ENCODE measurements around the gene DHTKD1.

DHTKD1 gene, protein sequence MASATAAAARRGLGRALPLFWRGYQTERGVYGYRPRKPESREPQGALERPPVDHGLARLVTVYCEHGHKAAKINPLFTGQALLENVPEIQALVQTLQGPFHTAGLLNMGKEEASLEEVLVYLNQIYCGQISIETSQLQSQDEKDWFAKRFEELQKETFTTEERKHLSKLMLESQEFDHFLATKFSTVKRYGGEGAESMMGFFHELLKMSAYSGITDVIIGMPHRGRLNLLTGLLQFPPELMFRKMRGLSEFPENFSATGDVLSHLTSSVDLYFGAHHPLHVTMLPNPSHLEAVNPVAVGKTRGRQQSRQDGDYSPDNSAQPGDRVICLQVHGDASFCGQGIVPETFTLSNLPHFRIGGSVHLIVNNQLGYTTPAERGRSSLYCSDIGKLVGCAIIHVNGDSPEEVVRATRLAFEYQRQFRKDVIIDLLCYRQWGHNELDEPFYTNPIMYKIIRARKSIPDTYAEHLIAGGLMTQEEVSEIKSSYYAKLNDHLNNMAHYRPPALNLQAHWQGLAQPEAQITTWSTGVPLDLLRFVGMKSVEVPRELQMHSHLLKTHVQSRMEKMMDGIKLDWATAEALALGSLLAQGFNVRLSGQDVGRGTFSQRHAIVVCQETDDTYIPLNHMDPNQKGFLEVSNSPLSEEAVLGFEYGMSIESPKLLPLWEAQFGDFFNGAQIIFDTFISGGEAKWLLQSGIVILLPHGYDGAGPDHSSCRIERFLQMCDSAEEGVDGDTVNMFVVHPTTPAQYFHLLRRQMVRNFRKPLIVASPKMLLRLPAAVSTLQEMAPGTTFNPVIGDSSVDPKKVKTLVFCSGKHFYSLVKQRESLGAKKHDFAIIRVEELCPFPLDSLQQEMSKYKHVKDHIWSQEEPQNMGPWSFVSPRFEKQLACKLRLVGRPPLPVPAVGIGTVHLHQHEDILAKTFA

DNA sequence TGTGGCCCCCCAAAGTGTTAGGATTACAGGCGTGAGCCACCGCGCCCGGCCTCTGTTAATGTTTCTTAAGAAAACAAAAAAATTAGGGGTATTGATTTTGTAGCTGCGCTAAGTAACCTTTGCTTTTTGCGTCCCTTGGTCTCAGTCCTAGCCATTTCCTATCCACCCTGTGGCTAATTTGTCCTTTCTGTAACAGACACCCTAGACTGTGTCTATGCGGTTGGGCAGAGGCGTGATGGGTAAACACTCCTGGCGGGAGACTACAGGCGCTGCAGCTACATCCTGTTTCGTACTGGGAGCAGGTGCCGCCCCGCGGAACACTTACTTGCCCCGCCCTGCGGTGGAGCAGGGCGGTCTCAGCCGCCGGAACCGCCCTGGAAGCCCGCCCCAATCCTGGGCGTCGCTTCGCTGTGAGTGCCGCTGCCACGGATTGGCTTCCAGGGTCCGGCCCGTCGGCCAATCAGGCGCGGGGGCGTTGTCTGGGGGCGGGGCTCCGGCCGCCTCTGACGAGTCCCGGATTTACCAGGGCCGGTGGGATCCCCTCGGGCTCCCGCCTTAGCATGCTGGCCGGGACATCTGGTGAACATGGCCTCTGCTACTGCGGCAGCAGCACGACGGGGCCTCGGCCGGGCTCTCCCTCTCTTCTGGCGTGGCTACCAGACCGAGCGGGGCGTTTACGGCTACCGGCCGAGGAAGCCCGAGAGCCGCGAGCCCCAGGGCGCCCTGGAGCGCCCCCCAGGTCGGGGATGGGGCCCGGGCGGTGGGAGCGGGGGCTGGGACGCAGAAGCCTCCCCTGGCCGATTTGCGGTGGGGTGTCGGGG, at the start of gene DHTKD1:
Gene DHTKD1, plus strand, starts transcription at position 506 of the 821 bp plus-strand sequence. Its CDS starts 80 bp downstream, at position 586.
- peak; percentile 100 for DNase-seq (ENCODE audit: low spot score)

DNA sequence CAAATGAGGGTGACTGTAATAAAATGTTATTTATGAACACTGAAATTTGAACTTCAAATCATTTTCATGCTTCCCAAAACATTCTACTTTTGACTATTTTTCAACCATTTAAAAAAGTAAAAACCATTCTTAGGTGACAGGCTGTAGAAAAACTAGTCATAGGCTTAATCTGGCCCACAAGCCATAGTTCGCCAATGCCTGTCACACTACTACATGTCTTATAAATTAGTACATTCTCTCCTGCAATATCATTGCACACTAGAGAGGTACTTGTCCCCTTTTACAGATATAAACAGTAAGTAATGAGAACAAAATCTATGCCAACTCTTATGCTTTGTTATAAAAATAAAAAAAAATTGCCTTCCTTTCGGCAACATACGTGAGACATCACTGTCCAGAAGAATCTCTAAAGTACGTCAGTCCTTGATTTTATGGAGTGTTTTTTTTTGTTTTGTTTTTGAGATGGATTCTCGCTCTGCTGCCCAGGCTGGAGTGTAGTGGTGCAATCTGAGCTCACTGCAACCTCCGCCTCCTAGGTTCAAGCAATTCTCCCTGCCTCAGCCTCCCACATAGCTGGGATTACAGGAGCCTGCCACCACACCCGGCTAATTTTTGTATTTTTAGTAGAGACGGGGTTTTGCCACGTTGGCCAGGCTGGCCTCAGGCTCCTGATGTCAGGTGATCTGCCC, 49.3 kb upstream of the DHTKD1 start:
- no peak for DNase-seq (ENCODE audit: low spot score)

DNA sequence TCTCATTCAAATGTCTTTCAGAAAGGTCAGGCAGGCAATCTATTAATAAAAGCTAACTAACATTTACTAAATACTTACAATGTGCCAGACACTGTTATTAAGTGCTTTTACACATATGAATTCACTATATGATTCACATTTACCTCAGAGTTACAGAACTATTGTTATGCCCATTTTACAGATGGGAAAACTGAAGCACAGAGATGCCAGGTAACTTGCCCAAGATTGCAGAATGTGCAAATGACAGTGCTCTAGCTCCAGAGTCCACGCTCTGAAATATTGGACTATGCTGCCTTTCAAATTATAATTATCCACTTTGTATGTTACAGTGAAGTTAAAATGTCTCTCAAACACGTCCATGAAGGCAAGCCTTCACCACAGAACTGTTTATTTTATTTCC, 48.2 kb upstream of the DHTKD1 start:
- DNase-seq (ENCODE audit: low spot score) = no peak

DNA sequence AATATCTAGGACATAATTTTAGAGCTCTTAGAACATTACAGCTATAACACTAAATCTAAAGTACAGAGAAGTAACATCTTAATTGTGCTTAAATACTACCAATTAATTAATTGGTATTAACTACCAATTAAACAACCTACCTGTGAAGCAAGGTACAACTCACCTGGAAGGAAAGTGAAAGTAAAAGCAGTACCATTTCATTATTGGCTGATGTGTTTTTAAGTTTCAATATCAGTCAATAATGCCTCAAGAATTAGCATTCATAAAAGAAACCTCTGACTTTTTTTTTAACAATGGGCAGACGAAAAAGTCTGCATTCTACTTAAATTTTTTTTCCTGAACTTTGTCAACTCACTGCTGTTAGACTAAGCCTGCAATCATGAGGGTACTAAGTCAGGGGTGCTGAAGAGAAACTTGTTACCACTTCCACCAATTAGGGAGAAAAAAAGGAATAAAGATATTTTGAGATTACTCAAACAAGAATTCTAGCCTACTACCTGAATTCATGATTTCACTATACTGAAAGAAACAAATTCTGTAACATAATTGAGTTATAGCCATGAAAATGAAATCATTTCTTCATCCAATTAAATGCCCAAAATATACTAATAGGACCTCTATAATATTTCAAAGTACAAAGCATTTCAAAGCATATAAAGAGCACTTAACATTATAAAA, 46.0 kb upstream of the DHTKD1 start:
- DNase-seq (ENCODE audit: low spot score) = no peak

DNA sequence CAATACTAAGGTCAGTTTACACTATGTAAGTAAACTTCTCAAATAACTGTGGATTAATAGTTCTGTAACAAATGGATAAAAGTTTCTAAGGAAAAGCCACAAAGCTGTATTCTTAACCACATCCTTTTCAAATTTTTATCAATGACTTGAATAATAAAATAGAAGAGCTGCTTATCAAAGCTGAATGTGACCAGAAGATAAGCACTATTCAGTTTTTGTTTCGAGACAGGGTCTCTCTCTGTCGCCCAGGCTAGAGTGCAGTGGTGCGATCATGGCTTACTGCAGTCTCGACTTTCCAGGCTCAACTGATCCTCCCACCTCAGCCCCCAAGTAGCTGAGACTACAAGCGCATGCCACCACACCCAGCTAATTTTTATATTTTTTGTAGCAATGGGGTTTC, 43.2 kb upstream of the DHTKD1 start:
- no peak for DNase-seq (ENCODE audit: low spot score)

DNA sequence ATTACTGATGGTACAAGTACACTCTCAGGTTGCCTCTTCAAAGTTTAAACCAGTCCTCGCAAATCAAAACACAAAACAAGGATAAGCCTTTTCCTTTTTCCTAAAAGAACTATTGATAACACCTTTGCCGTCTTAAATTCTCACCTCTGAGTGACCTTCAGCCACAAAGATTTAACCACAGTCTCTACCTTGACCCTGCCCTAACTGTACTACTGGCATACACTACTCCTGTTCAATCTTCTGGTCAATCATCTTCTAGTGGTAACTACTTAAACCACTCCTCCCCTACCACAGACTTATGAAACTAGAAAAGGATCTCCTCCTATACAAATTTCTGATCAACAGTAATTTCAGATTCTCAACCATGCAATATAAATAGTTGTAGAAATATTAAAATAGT, 41.2 kb upstream of the DHTKD1 start:
- DNase-seq (ENCODE audit: low spot score) = no peak

DNA sequence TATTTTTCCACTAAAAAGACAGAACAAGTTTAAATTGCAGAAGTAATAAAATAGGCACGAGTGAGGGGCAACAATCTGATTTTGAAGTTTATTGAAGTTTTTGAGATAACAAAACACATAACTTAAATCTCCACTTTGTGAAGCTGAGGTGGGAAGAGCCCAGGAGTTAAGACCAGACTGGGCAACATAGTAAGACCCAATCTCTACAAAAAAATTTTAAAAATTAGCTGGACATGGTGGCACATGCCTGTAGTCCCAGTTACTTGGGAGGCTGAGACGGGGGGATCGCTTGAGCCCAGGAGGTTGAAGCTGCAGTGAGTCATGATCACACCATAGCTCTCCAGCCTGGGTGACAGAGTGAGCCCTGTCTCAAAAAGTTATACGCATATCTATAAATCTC, 37.4 kb upstream of the DHTKD1 start:
- no peak for DNase-seq (ENCODE audit: low spot score)

DNA sequence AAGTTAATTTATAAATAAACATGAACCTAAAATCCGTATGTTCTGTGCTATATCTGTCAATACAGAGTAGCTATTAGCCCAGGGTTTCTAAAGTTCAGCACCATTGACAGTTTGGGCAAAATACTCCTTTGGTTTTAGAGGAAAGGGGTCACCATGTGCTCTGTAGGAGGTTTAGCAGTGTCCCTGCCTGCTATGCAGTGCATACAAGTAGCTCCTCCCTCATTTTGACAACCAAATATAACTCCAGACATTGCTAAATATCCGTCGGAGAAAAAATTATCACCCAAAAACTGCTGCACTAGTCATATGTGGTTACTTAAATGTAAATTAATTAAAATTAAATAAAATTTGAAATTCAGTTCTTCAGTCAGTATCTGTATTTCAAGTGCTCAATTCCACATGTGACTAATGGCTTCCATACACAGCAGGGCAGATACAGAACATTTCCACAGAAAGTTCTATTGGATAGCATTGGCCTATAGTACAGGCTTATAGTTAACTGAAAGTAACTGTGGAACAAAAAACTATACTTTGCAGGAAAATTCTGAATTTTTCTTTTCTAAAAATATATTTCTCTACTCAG, 32.6 kb upstream of the DHTKD1 start:
- no peak for DNase-seq (ENCODE audit: low spot score)

DNA sequence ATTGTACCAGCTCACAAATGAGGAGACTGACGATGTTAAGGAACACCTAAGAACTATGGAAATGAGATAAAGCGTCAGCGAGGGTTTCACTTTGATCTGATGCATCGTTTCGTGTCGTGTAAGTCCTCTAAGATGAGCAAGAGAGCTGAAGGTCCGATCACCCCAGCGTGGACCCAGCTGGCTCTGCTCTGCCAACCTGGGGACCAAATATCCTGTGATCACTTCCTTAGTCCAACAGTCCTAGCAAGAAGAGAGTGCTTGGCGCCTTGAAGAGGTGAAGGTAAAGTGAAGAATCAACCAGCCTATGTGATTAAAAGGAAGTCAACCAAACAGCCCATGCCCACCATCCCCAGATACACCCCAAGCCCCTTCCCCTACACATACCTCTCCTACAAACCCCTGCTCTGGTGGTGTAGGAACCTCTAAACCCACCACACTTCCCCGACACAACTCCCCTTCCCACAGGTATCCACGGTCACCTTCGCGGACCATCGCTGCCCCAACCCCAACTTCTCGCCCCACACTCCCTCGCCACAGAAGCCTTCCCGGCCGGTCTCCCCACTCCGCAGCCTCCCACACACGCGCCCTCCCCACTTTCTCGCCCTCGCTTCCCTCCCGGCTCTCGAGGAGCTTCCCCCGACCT, 26.9 kb upstream of the DHTKD1 start:
- DNase-seq (ENCODE audit: low spot score) = peak; percentile 24

DNA sequence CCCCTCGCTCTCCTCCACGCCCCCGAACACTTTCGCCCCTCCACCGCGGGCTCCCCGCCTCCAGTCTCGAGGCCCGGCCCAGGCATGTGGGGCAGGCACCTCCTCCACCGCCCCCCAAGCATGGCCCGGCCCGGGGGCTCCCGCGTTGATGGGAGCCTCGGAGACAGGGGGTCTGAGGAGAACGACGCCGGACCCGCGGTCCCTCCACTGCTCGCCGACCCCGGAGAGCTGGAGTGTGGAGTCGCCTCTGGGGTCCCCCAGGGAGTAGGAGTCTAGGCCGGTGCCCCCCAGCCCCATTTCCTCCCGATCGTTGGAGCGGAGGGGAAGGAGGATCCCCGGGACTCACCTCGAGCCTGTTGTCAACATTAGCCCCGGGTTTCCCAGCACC, 26.4 kb upstream of the DHTKD1 start:
- peak; percentile 44 for DNase-seq (ENCODE audit: low spot score)

DNA sequence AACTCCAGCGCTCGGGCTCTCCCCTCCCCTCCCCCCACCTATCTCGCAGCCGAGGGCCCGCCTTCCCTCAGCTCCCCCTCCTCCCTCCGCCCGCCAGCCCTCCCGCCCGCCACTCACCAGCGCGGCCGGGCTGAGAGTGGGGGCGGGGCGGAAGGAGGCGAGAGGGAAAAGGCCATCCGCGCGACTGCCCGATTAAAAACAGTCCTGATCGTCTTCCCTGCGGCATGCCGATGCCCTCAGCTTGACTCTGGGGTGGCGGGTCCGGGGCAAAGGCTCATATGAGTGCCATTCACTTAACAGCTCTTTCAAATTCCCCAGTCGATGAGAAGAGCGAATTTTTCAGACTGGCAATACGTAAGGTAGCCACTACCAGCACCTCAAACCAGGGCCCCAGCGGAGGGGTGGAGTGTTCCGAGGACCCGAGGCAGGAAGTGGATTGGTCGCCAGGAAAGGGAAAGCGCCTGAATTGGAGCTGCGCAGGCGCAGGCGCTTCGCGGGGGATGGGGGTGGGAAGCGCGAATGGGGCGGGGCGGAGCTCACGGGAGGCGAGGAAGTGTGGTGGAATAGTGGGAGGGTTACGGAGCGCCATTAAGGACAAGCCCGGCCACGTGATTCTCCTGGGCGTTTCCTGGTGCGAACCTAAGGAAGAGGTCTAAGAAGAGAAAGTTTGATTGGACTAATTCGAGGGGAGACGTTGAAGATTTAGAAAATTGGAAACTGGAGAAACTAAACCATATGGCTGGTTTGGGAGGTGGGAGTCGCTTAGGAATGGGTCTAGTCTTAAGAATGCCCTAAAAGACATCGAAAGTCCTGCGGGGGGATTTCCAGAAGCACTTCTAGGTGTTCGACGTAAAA, 25.7 kb upstream of the DHTKD1 start, which contains the start of gene UPF2:
Gene UPF2, minus strand, starts transcription at position 13 of the 855 bp plus-strand sequence. CDS start 7,386 bp downstream, outside the sequence.
- peak; percentile 99 for DNase-seq (ENCODE audit: low spot score)

DNA sequence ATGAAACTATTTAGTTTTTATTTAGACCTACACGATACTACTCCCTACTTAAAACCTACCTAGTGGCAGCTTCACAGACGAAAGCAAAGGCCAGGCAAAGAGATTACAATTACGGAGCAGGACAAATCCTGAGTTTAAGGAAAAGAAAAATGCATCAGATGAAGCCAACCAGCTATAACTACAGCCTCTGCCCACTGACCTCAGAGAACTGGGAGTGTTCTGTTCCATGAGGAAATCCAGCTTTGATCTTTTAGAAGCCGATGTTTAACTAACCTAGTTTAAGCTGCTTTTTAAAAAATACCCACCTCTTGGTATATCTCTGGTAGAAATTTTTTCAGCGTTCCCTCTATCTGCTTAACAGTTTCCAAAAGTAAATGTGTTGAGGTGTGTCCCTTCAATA, 23.2 kb upstream of the DHTKD1 start:
- no peak for DNase-seq (ENCODE audit: low spot score)

DNA sequence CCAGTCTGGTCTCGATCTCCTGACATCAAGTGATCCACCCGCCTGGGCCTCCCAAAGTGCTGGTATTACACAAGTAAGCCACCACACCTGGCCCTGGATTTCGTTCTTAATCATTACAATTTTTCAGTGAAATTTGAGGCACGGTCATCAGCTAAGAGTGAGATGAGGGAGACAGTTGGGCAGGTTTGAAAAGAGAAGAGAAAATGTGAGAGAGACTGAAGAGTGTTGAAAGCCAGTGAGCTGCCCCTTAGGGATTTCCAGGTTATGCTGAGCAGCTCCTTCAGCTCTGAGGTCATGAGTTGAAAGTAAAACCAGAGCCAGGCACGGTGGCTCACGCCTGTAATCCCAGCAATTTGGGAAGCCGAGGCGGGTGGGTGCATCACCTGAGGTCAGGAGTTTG, 20.2 kb upstream of the DHTKD1 start:
- DNase-seq (ENCODE audit: low spot score) = no peak

DNA sequence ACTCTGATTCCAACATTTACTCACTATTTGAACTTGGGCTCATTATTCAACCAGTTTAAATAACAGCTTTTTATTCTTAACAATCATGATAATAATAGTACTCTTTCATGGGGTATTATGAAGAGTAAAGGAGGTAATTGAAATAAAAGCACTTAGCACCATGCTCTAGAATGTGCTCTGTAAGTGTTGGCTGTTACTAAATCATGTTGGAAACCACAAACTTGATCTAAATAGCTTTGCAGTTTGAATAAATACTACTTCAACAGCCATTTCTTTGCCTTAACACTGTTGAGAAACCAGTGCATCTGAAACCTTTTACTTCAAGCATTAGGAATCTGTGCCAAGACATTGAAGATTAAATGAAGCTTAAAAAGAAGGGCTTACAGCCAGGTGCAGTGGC, 18.2 kb upstream of the DHTKD1 start:
- no peak for DNase-seq (ENCODE audit: low spot score)

DNA sequence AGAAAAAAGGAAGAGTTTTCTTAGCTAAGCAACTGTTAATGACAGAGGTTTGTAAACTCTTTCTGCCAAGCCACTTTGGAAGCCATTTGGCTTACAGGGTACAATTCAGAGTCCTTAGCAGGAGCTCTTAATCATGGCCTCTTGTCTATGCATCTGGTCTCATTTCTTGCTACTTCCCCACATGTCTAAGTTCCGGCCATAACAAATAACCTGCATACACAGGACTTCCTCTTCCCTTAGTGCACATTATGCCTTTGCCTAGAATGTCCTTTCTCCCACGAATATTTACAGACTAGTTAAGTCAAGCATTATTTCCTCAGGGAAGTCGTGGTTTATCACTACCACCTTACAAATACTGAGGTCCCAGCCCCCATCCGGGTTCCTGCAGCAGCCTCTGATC, 17.5 kb upstream of the DHTKD1 start:
- no peak for DNase-seq (ENCODE audit: low spot score)

DNA sequence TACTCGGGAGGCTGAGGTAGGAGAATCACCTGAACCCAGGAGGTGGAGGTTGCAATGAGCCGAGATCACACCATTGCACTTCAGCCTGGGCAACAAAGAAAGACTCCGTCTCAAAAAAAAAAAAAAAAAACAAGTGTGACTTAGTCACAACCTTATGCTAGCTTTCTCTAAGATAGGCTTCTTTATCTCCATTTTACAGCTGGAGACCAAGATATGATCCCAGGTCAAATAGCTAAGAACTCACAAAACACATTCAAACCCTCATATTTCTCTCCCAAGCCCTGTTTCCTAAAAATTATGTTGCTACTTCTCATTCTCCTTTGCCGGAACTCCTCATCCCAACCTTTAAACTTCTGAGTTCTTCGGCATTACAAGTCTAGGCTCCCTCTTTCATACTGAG, 13.0 kb upstream of the DHTKD1 start:
- DNase-seq (ENCODE audit: low spot score) = no peak

DNA sequence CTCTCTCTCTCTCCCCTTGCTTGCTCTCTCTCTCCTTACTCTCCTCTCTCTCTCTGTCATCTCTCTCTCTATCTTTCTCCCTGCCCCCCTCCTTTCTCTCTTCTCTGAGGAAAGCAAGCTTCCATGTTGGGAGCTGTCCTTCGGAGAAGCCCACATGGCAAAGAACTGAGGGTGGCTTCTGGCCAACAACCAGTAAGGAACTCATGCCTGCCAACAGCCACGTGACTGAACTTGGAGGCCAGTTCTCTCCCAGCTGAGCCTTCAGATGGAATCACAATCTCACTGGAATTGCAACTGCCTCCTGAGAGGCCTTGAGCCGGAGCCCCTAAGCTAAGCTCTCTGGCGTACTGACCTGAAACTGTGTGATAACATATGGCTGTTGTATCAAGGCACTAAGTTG, 12.0 kb upstream of the DHTKD1 start:
- DNase-seq (ENCODE audit: low spot score) = no peak

DNA sequence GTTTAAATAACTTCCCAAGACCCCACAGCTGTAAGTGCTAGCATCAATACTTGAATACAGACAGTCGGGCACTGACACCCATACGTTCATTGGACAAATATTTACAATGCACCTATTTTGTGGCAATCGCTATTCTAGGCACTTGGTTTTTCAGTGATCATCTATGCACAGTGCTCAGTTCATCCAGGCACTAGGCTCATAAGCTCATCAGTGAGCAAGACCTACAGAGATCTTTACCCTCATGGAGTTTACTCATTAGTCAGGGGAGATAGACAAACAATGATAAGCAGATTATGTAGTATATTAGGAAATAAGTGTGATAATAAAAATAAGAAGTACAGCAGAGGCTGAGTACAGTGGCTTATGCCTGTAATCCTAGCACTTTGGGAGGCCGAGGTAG, 7.6 kb upstream of the DHTKD1 start:
- no peak for DNase-seq (ENCODE audit: low spot score)

Measured in germinal center (tissue), 1 donor.